Muscle layer of duodenum (tissue), 2 donors: ENCODE results near the gene KRTAP10-3.
"Not testable (repeated sequence)": the region's sequence is repeated elsewhere in the genome, so short reads cannot be mapped to it uniquely, and the experiment has no call there.

Source experiments
- H3K27ac ChIP-seq: one replicate; pipeline ENCODE4 v1.7.0; 2013; ENCODE audit warnings: mild to moderate bottlenecking, low read length
- H3K27me3 ChIP-seq: one replicate; pipeline ENCODE4 v1.7.0; 2013; ENCODE audit warnings: low read depth, mild to moderate bottlenecking, control low read depth, low read length
- H3K36me3 ChIP-seq, 2 donors: one replicate each; pipeline ENCODE4 v1.7.0; 2013; ENCODE audit warnings: low read length in 2 of 2, control low read depth in 1 of 2, mild to moderate bottlenecking in 1 of 2; ENCODE audit not compliant: insufficient read depth in 2 of 2, control insufficient read depth in 1 of 2
- H3K4me1 ChIP-seq, 2 donors: one replicate each; pipeline ENCODE4 v1.7.0; 2013; ENCODE audit warnings: low read length in 2 of 2, mild to moderate bottlenecking in 2 of 2, control low read depth in 1 of 2, moderate library complexity in 1 of 2; ENCODE audit not compliant: insufficient read depth in 2 of 2, control insufficient read depth in 1 of 2
- H3K4me3 ChIP-seq, 2 donors: one replicate each; pipeline ENCODE4 v1.7.0; 2013; ENCODE audit warnings: low read length in 2 of 2, low read depth in 1 of 2, mild to moderate bottlenecking in 1 of 2
- H3K9me3 ChIP-seq, 2 donors: one replicate each; pipeline ENCODE4 v1.7.0; 2013; ENCODE audit warnings: low read length in 2 of 2, control low read depth in 1 of 2, mild to moderate bottlenecking in 1 of 2; ENCODE audit not compliant: control insufficient read depth in 1 of 2
- donor health status: healthy.

The KRTAP10-3 gene

DNA sequence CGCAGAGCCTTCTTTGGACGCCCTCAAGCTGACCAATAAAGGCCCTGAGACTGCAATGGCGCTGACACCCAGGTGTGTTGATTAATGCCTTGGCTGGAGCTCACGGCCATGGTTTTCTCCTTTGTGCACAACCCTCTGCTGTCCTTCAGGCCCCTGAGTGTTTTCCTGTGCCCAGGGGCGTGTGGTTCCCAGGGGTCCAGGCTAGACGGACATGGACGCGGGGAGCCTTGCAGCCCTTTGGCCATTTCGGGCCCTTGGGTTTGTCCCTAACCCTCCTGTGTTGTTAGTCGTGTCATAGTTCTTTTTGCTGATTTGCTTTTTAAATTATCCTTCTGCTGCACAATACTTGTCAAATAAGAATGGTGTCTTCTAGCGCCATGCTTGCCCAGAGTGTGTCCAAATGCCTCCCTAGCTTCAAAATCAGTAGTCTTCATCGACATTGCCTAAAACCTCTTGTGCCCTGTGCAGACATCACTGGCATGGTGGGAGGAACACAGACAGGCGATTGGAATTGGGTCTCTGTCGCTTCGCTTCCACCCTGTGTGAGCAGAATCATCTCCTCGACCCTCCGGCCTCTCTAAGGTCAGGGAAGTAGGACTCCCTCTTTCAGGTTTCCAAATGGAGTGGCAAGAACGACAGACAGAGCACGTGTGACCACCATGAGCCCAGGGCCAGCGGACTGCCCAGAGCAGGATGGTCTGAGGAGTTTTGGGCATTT is 16.9 kb upstream of the KRTAP10-3 start:
- Histone ChIP-seq H3K4me3 (no peak overlapping the region), H3K4me1 (no peaks in the 10 kb centered on the region), H3K9me3 (peaks cover 8 to 24% of the 10 kb centered on the region in 2 donors), H3K36me3 (no peaks in the 10 kb centered on the region), H3K27ac (no peak overlapping the region), H3K27me3 (no peaks in the 10 kb centered on the region)

DNA sequence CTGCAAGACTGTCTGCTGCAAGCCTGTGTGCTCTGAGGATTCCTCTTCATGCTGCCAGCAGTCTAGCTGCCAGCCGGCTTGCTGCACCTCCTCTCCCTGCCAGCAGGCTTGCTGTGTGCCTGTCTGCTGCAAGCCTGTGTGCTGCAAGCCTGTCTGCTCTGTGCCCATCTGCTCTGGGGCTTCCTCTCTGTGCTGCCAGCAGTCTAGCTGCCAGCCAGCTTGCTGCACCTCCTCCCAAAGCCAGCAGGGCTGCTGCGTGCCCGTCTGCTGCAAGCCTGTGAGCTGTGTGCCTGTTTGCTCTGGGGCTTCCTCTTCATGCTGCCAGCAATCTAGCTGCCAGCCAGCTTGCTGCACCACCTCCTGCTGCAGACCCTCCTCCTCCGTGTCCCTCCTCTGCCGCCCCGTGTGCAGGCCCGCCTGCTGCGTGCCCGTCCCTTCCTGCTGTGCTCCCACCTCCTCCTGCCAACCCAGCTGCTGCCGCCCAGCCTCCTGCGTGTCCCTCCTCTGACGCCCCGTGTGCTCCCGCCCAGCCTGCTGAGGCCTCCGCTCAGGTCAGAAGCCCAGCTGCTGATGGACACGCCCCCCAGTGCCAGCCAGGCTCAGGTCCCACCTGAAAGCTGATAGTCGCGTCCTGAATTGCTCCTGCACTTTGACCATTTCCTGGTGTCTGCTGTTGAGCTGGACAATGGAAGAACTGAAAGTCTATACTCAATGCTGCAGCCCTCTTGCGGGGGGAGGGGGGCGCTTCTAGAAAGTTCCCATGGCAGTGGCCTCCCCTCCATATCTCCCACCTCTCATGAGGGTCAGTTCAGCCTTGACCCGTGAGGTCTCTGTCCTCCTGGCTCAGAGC is 16.1 kb upstream of the KRTAP10-3 start:
- H3K9me3 ChIP-seq, result peaks cover 8 to 21% of the 10 kb centered on the region in 2 donors
- H3K36me3 ChIP-seq, result no peaks in the 10 kb centered on the region
- no peaks in the 10 kb centered on the region for H3K4me1 ChIP-seq
- H3K27ac ChIP-seq, result no peak overlapping the region
- H3K4me3 ChIP-seq, result no peak overlapping the region
- H3K27me3 ChIP-seq, result no peaks in the 10 kb centered on the region

GRCh38 chr21:44573630-44574456 is 15.2 kb upstream of the KRTAP10-3 start, which contains the start of gene KRTAP10-4:
KRTAP10-4 (plus strand) TSS chr21:44573729; CDS start chr21:44573759, 30 bp downstream.
- peaks cover 8 to 21% of the 10 kb centered on the region in 2 donors for H3K9me3 ChIP-seq
- not testable (repeated sequence) for H3K4me3 ChIP-seq, H3K27ac ChIP-seq, H3K36me3 ChIP-seq, H3K4me1 ChIP-seq, H3K27me3 ChIP-seq

GRCh38 chr21:44572959-44573583 is 14.5 kb upstream of the KRTAP10-3 start:
- H3K4me1 ChIP-seq, result no peaks in the 10 kb centered on the region
- H3K27ac ChIP-seq, result no peak overlapping the region
- H3K9me3 ChIP-seq, result peaks cover 8 to 17% of the 10 kb centered on the region in 2 donors
- H3K27me3 ChIP-seq, result no peaks in the 10 kb centered on the region
- H3K4me3 ChIP-seq, result no peak overlapping the region
- H3K36me3 ChIP-seq, result no peaks in the 10 kb centered on the region

DNA sequence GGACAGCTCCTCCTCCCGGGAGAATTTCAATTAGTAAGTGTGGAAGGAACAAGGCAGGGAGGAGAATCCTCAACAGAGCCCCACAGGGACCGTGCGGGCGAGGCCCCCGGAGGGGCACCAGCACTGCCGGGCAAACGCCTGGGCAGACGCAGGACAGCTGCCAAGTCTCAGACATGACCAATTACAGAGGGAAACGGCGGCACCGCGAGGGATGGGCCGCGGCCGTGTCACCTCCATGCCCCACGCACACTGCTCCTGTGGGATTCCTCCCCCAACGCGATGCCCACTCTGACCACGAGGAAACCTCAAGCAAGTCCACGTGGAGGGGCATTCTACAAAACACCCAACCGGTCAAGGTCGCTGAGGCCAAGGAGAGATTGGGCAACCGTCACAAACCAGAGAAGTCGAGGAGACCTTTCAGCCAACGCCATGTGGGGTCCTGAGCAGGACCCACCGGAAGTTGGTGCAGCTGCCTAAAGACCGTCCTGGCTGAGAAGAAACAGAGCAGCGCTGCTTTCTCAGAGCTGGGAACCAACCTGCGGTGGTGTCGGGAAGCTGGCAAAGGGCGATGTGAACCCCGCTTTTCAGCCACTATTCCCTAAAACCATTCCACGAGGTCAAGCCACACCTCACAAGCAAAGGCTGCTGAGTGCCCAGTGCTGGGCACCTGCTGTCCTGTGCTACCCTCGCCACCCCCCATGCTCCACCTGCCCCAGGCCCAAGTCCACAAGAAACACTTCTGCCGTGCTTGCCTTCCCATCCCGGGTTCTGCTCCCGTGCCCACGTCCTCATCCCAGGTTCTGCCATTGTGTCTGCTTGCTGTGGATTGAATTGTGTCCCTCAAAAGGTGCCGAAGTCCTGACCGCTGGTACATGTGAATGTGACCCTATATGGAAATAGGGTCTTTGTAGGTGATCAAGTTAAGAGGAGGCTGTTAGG is 13.5 kb upstream of the KRTAP10-3 start:
- Histone ChIP-seq H3K9me3 (peaks cover 8 to 12% of the 10 kb centered on the region in 2 donors), H3K36me3 (no peaks in the 10 kb centered on the region), H3K27ac (no peak overlapping the region), H3K27me3 (no peaks in the 10 kb centered on the region), H3K4me1 (no peaks in the 10 kb centered on the region), H3K4me3 (no peak overlapping the region)

DNA sequence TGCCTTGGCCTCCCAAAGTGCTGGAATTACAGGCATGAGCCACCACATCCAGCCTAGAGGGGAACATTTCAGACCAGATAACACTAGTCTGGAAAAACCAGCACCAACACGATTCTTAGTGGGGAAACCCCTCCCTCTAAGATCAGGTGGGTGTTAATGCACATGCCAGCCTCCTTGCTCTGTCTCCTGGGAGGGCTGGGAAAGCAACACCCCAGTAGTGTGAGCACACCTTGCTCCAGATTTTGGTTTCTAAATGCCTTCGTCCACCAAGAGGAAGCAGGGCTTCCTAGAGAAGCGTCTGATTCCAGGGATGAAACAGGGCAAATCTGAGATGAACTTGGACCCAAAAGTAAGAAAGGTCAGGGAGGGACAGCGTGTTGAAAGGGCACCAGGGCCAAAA is 12.7 kb upstream of the KRTAP10-3 start:
- no peak overlapping the region for H3K4me3 ChIP-seq
- H3K9me3 ChIP-seq, result peaks cover 4 to 12% of the 10 kb centered on the region in 2 donors
- H3K36me3 ChIP-seq, result no peaks in the 10 kb centered on the region
- no peak overlapping the region for H3K27ac ChIP-seq
- no peaks in the 10 kb centered on the region for H3K4me1 ChIP-seq
- no peaks in the 10 kb centered on the region for H3K27me3 ChIP-seq

DNA sequence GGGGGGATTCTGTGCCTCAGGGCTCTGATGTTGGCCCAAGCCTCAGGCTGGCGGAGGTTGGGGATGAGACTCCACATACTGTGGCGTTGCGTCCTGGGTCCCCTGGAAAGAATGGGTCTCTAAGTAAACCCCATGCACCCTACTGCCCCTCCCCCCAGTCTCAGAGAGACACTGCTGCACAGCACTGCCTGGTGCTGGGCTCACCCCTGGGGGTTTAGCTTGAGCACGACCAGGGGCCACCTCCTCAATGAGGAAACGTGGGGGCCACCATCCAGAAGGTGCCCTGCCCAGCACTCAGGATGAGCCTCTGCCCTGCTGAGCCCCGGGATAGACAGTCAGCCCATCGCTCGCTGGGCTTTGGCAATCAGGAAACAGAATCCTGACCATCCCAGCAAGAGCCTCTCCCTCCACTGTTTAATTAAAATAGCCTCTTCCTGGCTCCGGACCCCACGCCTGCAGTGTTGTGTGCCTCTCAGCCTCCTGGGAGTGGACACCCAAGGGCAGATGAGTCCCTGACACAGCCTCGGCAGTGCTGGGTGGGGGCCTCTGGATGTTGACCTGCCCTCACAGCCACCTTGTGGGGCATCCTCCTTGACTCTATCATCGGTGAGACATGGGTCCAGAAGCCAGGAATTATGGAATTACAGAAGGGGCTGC is 11.4 kb upstream of the KRTAP10-3 start:
- Histone ChIP-seq H3K4me1 (no peaks in the 10 kb centered on the region), H3K27me3 (no peaks in the 10 kb centered on the region), H3K36me3 (no peaks in the 10 kb centered on the region), H3K27ac (no peak overlapping the region), H3K4me3 (no peak overlapping the region), H3K9me3 (peaks cover 4 to 12% of the 10 kb centered on the region in 2 donors)

DNA sequence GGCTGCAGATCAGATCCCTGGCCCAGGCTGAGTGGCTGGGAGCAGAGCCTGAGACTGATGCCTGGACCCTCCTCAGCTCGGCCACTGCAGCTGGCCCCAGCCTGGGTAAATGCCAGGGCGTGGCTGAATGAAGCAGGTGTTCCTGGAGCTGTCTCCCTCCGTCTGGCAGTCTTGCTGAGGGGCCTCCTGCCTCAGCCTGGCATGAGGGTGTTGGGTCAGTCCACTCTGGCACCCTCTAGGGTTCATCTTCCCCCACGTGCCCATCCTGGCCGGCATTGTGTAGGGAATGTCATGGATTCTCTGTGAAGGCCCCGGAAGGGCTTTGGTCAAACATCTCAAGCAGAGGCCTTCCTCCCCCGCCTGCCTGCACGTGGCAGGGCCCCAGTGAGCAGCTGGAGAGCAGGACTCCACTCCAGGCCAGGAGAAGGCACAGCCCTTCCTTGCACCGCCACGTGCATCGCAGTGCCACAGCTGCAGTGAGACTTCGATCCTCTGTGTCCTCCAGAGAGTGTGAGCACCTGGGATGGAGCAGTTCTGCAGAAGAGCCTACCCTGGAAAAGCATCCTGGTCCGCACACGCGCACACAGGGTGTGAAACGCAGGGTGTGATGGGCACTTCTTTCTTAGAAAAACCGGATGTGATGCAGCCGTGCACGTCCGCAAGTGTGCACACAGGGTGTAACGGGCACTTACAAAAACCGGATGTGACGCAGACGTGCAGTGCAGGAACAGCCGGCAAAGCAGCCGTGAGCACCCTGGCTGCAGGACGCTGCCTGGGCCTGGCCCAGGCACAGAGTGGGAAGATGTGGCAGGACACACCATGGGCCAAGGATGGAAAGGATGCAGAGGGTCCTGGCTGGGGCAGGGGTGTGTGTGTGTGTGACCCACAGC is 10.3 kb upstream of the KRTAP10-3 start:
- peaks cover 4 to 12% of the 10 kb centered on the region in 2 donors for H3K9me3 ChIP-seq
- H3K4me1 ChIP-seq, result no peaks in the 10 kb centered on the region
- no peaks in the 10 kb centered on the region for H3K27me3 ChIP-seq

DNA sequence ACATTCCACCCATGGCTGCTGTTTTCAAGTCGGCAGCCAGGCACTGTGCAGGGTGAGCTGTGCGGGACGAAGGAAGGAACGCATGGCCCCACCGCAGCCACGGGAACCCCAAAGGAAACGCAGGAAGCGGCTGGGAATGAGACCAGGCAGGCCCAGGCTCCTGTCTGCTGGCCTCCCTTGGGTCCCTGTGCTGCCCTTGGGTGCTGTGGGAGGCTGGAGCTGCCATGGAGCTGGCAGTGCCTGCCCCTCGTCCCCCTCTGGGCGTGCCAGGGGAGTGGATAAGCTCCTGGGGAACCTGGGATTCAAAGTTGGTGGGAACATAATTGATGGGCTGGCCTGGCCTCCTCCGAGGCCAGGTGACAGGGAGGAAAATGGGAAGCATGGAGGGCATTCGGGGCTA is 9.7 kb upstream of the KRTAP10-3 start:
- H3K36me3 ChIP-seq, result no peaks in the 10 kb centered on the region

More for the DNA sequence above, 10.3 kb upstream of the KRTAP10-3 start:
- no peak overlapping the region for H3K4me3 ChIP-seq
- no peak overlapping the region for H3K27ac ChIP-seq
- H3K36me3 ChIP-seq, result no peaks in the 10 kb centered on the region

More for the DNA sequence above, 9.7 kb upstream of the KRTAP10-3 start:
- no peak overlapping the region for H3K27ac ChIP-seq
- no peak overlapping the region for H3K4me3 ChIP-seq
- H3K27me3 ChIP-seq, result no peaks in the 10 kb centered on the region
- peaks cover 4 to 12% of the 10 kb centered on the region in 2 donors for H3K9me3 ChIP-seq
- H3K4me1 ChIP-seq, result no peaks in the 10 kb centered on the region
